Right cardiac atrium (tissue), 5 donors: ENCODE measurements around the gene RNF208. TPM values are rescaled to one million over a fixed set of nuclear protein-coding genes. Genes with fewer than 3 reads are reported as not detected.
"Not testable (repeated sequence)": the region's sequence is repeated elsewhere in the genome, so short reads cannot be mapped to it uniquely, and the experiment has no call there.

ENCODE experiments used
- ATAC-seq, 2 donors: fragments of 200-7000 bp; cut with Tn5 transposase; one replicate each; pipeline versions ENCODE4 v1.8.0 to v1.9.1; 2020; ENCODE audit warnings: moderate library complexity in 2 of 2, mild to moderate bottlenecking in 1 of 2
- DNase-seq, 3 donors: peaks; one replicate each; pipeline ENCODE4 v3.0.0-alpha.2; 2020
- H3K27ac ChIP-seq: one replicate; pipeline ENCODE4 v1.5.1; 2013; ENCODE audit warnings: mild to moderate bottlenecking, low read length, control low read depth, moderate library complexity
- H3K27me3 ChIP-seq: one replicate; pipeline ENCODE4 v1.6.1; 2013; ENCODE audit not compliant: control insufficient read depth, insufficient read depth
- H3K4me1 ChIP-seq: one replicate; pipeline ENCODE4 v1.6.1; 2013; ENCODE audit warnings: low read length; ENCODE audit not compliant: control insufficient read depth, insufficient read depth
- H3K4me3 ChIP-seq: one replicate; pipeline ENCODE4 v1.5.1; 2013; ENCODE audit warnings: low read length, control low read depth
- H3K9me3 ChIP-seq: one replicate; pipeline ENCODE4 v1.6.1; 2013; ENCODE audit warnings: low read length; ENCODE audit not compliant: control insufficient read depth
- WGBS: extraction: QIAGEN DNeasy Blood & Tissue Kit; methylation state at CpG from one replicate; pipeline ENCODE4 v1.1.7; 2013; 5-methylcytosine and 5-hydroxymethylcytosine counted together
- intact Hi-C, 4 donors: fragments of 100-400 bp; cut with DNase I; formaldehyde crosslinking; loops; one replicate each; pipeline versions ENCODE4 v1.11.0 to v1.14.0; 2022 to 2023
- polyA plus RNA-seq: library from polyadenylated mRNA; stranded (reverse); fragments of 200-250 nt; gene quantifications from one replicate; pipeline ENCODE4 v1.2.3, GENCODE V29; 2013
- total RNA-seq, 4 donors: library from RNA; stranded (reverse); fragmentation: NEBNext Ultra II Directional; extraction: Animal tissue kit (Norgen Biotek cat#: 25700); gene quantifications; one replicate each; pipeline ENCODE4 v1.2.1, GENCODE V29; 2021
- donor health status: healthy with polysubstance abuse.
- donor health status: DM: no; HTN: yes; CAD: no.
- donor health status: DM: no; HTN: no; CAD: no.
- donor health status: DM: no; HTN: yes; CAD: no; lungs with severe emphysema.
- donor health status: DM: yes; HTN: yes; CAD: no.

Gene RNF208
- total and polyA plus RNA-seq, 5 donors, result 17.7 to 36.0 (median 25.4) TPM

GRCh38 chr9:137243626-137244485 is 21.8 kb upstream of the RNF208 start:
- DNase-seq (peak in 1 of 3 donors; percentile 18), ATAC-seq (no peak)
- intact Hi-C loops, result loop anchor here in 1 of 4 donors (10.0 kb wide), 1 partner anchor 1199 kb away; no protein-coding TSS in a partner anchor
- H3K27me3 ChIP-seq, result no peaks in the 10 kb centered on the region
- no peak overlapping the region for H3K27ac ChIP-seq
- H3K4me1 ChIP-seq, result peaks cover 3% of the 10 kb centered on the region
- no peak overlapping the region for H3K4me3 ChIP-seq
- no peaks in the 10 kb centered on the region for H3K9me3 ChIP-seq
- WGBS, result 62% methylated on average over 15 of the region's 15 CpGs

GRCh38 chr9:137243266-137243625 is 21.2 kb upstream of the RNF208 start:
- intact Hi-C loops, result loop anchor here in 1 of 4 donors (10.0 kb wide), 1 partner anchor 1198 kb away; no protein-coding TSS in a partner anchor
- not testable (repeated sequence) for ATAC-seq, H3K27me3 ChIP-seq, H3K9me3 ChIP-seq, DNase-seq, H3K27ac ChIP-seq, H3K4me1 ChIP-seq, H3K4me3 ChIP-seq
- WGBS, result 92% methylated on average over 18 of the region's 18 CpGs

DNA sequence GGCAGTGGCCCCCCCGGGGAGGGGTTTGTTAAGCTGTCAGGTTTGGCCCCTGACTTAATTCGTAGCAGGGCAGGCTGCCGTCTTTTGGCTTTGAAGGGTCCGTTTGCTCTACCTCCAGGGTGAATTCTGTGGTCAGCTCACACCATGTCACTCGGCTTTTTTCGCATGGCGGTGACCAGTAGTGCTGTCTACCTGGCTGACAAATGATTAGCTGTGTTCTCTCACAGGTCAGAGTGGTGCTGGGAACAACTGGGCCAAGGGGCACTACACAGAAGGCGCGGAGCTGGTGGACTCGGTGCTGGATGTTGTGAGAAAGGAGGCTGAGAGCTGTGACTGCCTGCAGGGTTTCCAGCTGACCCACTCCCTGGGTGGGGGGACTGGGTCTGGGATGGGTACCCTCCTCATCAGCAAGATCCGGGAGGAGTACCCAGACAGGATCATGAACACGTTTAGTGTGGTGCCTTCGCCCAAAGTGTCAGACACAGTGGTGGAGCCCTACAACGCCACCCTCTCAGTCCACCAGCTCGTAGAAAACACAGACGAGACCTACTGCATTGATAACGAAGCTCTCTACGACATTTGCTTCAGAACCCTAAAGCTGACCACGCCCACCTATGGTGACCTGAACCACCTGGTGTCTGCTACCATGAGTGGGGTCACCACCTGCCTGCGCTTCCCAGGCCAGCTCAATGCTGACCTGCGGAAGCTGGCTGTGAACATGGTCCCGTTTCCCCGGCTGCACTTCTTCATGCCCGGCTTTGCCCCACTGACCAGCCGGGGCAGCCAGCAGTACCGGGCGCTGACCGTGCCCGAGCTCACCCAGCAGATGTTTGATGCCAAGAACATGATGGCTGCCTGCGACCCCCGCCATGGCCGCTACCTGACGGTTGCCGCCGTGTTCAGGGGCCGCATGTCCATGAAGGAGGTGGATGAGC is 20.5 kb upstream of the RNF208 start:
- H3K27ac ChIP-seq, result peak overlapping the region; percentile 50
- no peaks in the 10 kb centered on the region for H3K9me3 ChIP-seq
- 75% methylated on average over 36 of the region's 36 CpGs for WGBS
- H3K4me1 ChIP-seq, result peaks cover 3% of the 10 kb centered on the region
- DNase-seq (no peak), ATAC-seq (no peak)
- no peaks in the 10 kb centered on the region for H3K27me3 ChIP-seq
- peak overlapping the region; percentile 90 for H3K4me3 ChIP-seq
- intact Hi-C loops, result loop anchor here in 1 of 4 donors (10.0 kb wide), 1 partner anchor 1198 kb away; no protein-coding TSS in a partner anchor

- WGBS, result under 1% methylated on average over 83 of the region's 83 CpGs
- peak overlapping the region; percentile 96 for H3K27ac ChIP-seq
- intact Hi-C loops, result loop anchor here in 1 of 4 donors (10.0 kb wide), 1 partner anchor 1197 kb away; no protein-coding TSS in a partner anchor
- DNase-seq (peak; percentile 78 to 90 (median 87)), ATAC-seq (peak; percentile 3 to 23)
- H3K9me3 ChIP-seq, result no peaks in the 10 kb centered on the region
- H3K27me3 ChIP-seq, result no peaks in the 10 kb centered on the region
- peaks cover 3% of the 10 kb centered on the region for H3K4me1 ChIP-seq
- H3K4me3 ChIP-seq, result peak overlapping the region; percentile 90
These were observed 19.6 kb upstream of the RNF208 start for GRCh38 chr9:137241490-137242268.

- intact Hi-C loops, result loop anchor here in 1 of 4 donors (10.0 kb wide), 1 partner anchor 1196 kb away; no protein-coding TSS in a partner anchor
- no peaks in the 10 kb centered on the region for H3K27me3 ChIP-seq
- peak within 1 kb of the TSS; percentile 90 for H3K4me3 ChIP-seq
- peak within 1 kb of the TSS; percentile 96 for H3K27ac ChIP-seq
- WGBS, result under 1% methylated on average over 67 of the region's 67 CpGs
- DNase-seq (peak; percentile 100), ATAC-seq (peak; percentile 86 to 87)
- no peaks in the 10 kb centered on the region for H3K9me3 ChIP-seq
- H3K4me1 ChIP-seq, result peaks cover 3% of the 10 kb centered on the region
These were observed 18.9 kb upstream of the RNF208 start, which contains the start of gene TUBB4B for GRCh38 chr9:137240841-137241489. Gene TUBB4B, plus strand, starts transcription at chr9:137241287. Its CDS starts 74 bp downstream, at chr9:137241361.

GRCh38 chr9:137240318-137240840 is 18.3 kb upstream of the RNF208 start:
- peak overlapping the region; percentile 88 for H3K27ac ChIP-seq

DNA sequence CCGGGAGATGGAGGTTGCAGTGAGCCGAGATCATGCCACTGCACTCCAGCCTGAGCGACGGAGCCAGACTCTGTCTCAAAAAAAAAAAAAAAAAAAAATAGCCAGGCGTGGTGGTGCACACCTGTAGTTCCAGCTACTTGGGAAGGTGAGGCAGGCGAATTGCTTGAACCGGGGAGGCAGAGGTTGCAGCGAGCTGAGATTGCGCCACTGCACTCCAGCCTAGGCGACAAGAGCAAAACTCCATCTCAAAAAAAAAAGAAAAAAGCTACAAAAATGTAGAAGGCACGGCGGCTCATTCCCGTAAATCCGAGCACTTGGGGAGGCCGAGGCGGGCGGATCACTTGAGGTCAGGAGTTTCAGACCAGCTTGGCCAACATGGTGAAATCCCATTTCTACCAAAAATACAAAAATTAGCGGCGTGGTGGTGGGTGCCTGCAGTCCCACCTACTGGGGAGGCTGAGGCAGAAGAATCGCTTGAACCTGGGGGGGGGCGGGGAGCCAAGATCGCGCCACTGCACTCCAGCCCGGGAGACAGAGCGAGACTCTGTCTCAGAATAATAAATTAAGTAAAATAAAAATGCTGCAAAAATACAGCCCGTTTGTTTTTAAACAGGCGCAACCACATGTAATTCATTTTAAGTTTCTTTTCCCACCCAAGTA is 17.6 kb upstream of the RNF208 start:
- ATAC-seq, H3K4me1 ChIP-seq, H3K27me3 ChIP-seq, H3K27ac ChIP-seq, H3K9me3 ChIP-seq, DNase-seq: not testable (repeated sequence)
- H3K4me3 ChIP-seq, result peak overlapping the region; percentile 49
- intact Hi-C loops, result loop anchor here in 1 of 4 donors (10.0 kb wide), 1 partner anchor 1195 kb away; no protein-coding TSS in a partner anchor
- WGBS, result 56% methylated on average over 27 of the region's 27 CpGs

More at GRCh38 chr9:137240318-137240840, 18.3 kb upstream of the RNF208 start:
- ATAC-seq (peak; percentile 67 to 69), DNase-seq (peak; percentile 88 to 93 (median 93))
- Histone ChIP-seq H3K27me3 (no peaks in the 10 kb centered on the region), H3K4me1 (peaks cover 3% of the 10 kb centered on the region), H3K4me3 (peak overlapping the region; percentile 49), H3K9me3 (no peaks in the 10 kb centered on the region)
- WGBS, result under 1% methylated on average over 58 of the region's 58 CpGs
- intact Hi-C loops, result loop anchor here in 1 of 4 donors (10.0 kb wide), 1 partner anchor 1196 kb away; no protein-coding TSS in a partner anchor

DNA sequence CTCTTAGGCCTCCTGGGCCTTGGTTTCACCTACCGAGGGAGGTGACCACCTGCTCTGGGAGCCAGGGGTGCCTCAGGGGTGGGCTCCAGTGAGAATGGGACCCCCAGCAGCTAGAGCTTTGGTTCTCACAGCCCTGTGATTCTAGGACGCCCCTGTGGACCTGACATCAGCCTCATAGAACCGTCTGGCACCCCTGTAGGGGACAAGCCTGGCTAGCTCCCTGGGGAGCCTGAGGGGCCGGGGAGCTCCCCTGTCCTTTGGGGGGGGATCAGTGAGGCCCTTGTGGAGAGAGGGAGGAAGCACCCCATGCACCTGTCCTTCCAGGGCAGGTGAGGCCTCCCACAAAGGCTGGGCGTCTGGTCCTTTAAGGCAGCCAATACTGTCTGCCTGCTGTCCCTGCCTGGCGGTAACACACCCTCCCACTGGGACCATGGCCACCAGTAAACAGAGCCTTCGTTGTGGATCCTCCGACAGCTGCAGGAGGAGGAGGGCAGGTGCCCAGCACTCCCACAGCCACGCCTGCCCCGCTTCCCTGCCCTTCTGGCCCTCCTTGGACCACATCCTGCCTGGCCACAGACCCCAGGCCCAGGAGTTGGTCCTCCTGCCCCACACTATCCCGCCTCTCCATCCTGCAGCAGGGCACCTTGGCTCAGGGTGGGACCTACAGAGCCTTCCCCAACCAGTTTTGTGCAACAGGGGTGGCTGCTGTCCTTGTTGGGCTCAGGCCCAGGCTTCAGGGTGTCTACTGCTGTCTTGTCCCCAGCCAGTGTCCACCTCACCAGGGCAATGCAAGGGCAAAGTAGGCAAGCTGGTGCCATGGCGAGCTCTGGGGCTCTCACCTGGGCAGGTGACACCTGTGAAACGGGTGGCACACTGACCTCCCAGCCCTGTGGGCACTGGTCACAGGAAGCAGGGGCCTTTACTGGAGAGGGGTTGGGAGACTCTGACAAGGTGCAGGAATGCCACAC is 16.0 kb upstream of the RNF208 start:
- Histone ChIP-seq H3K4me1 (peaks cover 3% of the 10 kb centered on the region), H3K4me3 (no peak overlapping the region), H3K27ac (no peak overlapping the region), H3K27me3 (no peaks in the 10 kb centered on the region), H3K9me3 (no peaks in the 10 kb centered on the region)
- DNase-seq (no peak), ATAC-seq (no peak)
- intact Hi-C loops, result no loop called here
- 67% methylated on average over 13 of the region's 13 CpGs for WGBS
